CD4-positive, alpha-beta memory T cell (primary cell): Measurements from ENCODE around the gene ITGBL1. TPM values are rescaled to one million over a fixed set of nuclear protein-coding genes. Genes with fewer than 3 reads are reported as not detected.

Experiments
- CTCF ChIA-PET: fragments of 350-600 bp; sonication (Branson Sonifier 250); formaldehyde crosslinking; loops from one replicate; lab custom pipeline; 2021; ENCODE audit warnings: inconsistent platforms; ENCODE audit not compliant: partially characterized antibody; lab: Charles Lee
- POLR2A ChIA-PET: fragments of 350-600 bp; sonication (Branson Sonifier 250); formaldehyde crosslinking; loops from one replicate; lab custom pipeline; 2021; ENCODE audit not compliant: partially characterized antibody; lab: Charles Lee
- DNase-seq, 5 donors: peaks; one replicate each; pipeline versions ENCODE4 v3.0.0 to v3.0.0-alpha.2; 2020 to 2022; ENCODE audit warnings: mixed read lengths in 1 of 5
- H3K27ac ChIP-seq: one replicate; pipeline ENCODE4 v1.7.0; 2013; ENCODE audit warnings: low read depth, low read length
- H3K27me3 ChIP-seq: 2 replicates; pipeline ENCODE4 v1.7.0; 2013; ENCODE audit warnings: mild to moderate bottlenecking, low read length, moderate library complexity; ENCODE audit not compliant: insufficient read depth
- H3K36me3 ChIP-seq: 2 replicates; pipeline ENCODE4 v1.7.0; 2013; ENCODE audit warnings: mild to moderate bottlenecking, low read length, moderate library complexity; ENCODE audit not compliant: insufficient read depth
- H3K4me1 ChIP-seq: 2 replicates; pipeline ENCODE4 v1.7.0; 2013; ENCODE audit warnings: mild to moderate bottlenecking, low read length, moderate library complexity; ENCODE audit not compliant: insufficient read depth
- H3K4me3 ChIP-seq, 2 donors: one replicate each; pipeline ENCODE4 v1.7.0; 2013; ENCODE audit warnings: low read length in 2 of 2, mild to moderate bottlenecking in 1 of 2
- H3K9me3 ChIP-seq, 2 donors: one replicate each; pipeline ENCODE4 v1.7.0; 2013; ENCODE audit warnings: low read length in 2 of 2, control low read depth in 1 of 2; ENCODE audit not compliant: control insufficient read depth in 1 of 2
- H3K27ac Mint-ChIP-seq, 7 donors: one replicate each; pipeline ENCODE4 v1.8.0; 2020 to 2021; ENCODE audit warnings: mixed read lengths in 7 of 7, mild to moderate bottlenecking in 6 of 7, inconsistent platforms in 3 of 7, moderate library complexity in 3 of 7
- H3K27me3 Mint-ChIP-seq, 2 donors: one replicate each; pipeline ENCODE4 v1.8.0; 2020 to 2021; ENCODE audit warnings: mixed read lengths in 2 of 2
- H3K36me3 Mint-ChIP-seq, 2 donors: one replicate each; pipeline ENCODE4 v1.8.0; 2020 to 2021; ENCODE audit warnings: mixed read lengths in 2 of 2, inconsistent platforms in 1 of 2, mild to moderate bottlenecking in 1 of 2
- H3K4me1 Mint-ChIP-seq, 4 donors: one replicate each; pipeline ENCODE4 v1.8.0; 2020 to 2021; ENCODE audit warnings: mixed read lengths in 4 of 4, mild to moderate bottlenecking in 1 of 4
- H3K4me3 Mint-ChIP-seq, 8 donors: one replicate each; pipeline ENCODE4 v1.8.0; 2020 to 2021; ENCODE audit warnings: mixed read lengths in 8 of 8, mild to moderate bottlenecking in 7 of 8, moderate library complexity in 6 of 8, inconsistent platforms in 3 of 8
- H3K9me3 Mint-ChIP-seq, 8 donors: one replicate each; pipeline ENCODE4 v1.8.0; 2020 to 2021; ENCODE audit warnings: mixed read lengths in 8 of 8, mild to moderate bottlenecking in 5 of 8, inconsistent platforms in 3 of 8, moderate library complexity in 1 of 8
- intact Hi-C: fragments of 100-400 bp; cut with micrococcal nuclease; formaldehyde crosslinking; loops from one replicate; pipeline ENCODE4 v1.15.1; 2023
- polyA plus RNA-seq, 2 donors: library from polyadenylated mRNA; unstranded; fragments of 300-500 nt; fragmentation: Illumina TruSeq; gene quantifications; one replicate each; pipeline ENCODE4 v1.2.3, GENCODE V29; 2021
- total RNA-seq, 2 experiments: library from RNA; stranded (reverse); gene quantifications; one replicate each; pipeline ENCODE4 v1.2.3, GENCODE V29; 2021

The ITGBL1 gene
- total and polyA plus RNA-seq, 4 experiments from 2014 or later: not detected

DNA sequence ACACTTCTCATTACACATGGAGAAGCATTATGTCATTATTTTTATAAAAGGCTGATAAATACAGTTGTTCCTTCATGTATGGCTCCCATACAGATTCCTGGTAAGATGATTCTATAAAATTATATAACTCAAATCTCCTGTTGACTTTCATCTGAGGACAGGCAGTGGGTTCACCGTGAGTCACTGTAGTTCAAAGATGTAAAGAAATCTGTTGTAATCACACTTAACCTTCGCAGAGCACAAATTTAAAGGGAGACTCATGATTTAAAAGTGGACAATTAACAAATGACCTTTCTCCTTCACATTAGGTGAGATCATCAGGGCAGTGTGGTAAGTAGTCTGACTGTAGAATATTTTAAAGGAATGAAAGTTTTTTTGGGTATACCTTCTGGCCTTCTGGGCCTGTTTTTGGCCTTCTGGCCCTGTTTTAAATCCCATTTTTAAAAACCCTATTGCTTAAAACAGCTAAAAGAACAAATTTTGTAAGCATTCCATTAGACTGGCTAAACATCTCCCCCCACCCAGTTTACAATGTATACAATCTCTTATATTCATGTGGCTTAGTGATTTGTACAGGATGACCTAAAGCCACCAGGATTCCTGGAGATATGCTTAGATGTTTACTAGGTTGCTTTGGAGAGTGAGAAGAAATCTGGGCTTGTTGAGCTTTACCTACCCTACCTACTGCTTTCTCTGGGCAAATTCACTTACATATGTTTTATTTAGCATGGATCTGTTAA, 171.2 kb downstream of the ITGBL1 start:
- CTCF ChIA-PET: no interaction called here
- DNase-seq: no peak
- Mint-ChIP-seq H3K27me3 (no peaks in the 10 kb centered on the region), H3K9me3 (no peaks in the 10 kb centered on the region), H3K27ac (peak overlapping the region; percentile 23 to 90 (median 85)), H3K36me3 (no peaks in the 10 kb centered on the region), H3K4me3 (peak overlapping the region in 7 of 8 donors; percentile 22 to 75 (median 45)), H3K4me1 (peaks cover 21 to 50% (median 39%) of the 10 kb centered on the region in 4 donors)
- no peaks in the 10 kb centered on the region for H3K36me3 ChIP-seq
- H3K27me3 ChIP-seq: no peaks in the 10 kb centered on the region
- POLR2A ChIA-PET: interaction anchor here (0.9 kb wide), 1 partner anchor 83 kb away, joined by 4 read pairs; no protein-coding TSS in a partner anchor
- peak overlapping the region; percentile 11 for H3K27ac ChIP-seq
- intact Hi-C loops: no loop called here
- no peaks in the 10 kb centered on the region for H3K9me3 ChIP-seq
- H3K4me3 ChIP-seq: no peak overlapping the region
- peaks cover 33% of the 10 kb centered on the region for H3K4me1 ChIP-seq

- ChIA-PET POLR2A (interaction anchor here (0.9 kb wide), 1 partner anchor 82 kb away, joined by 4 read pairs; no protein-coding TSS in a partner anchor), CTCF (no interaction called here)
- Mint-ChIP-seq H3K4me3 (peak overlapping the region in 7 of 8 donors; percentile 22 to 75 (median 45)), H3K27ac (peak overlapping the region; percentile 23 to 90 (median 85)), H3K9me3 (no peaks in the 10 kb centered on the region), H3K4me1 (peaks cover 19 to 44% (median 34%) of the 10 kb centered on the region in 4 donors), H3K36me3 (no peaks in the 10 kb centered on the region), H3K27me3 (no peaks in the 10 kb centered on the region)
- Histone ChIP-seq H3K36me3 (no peaks in the 10 kb centered on the region), H3K27me3 (no peaks in the 10 kb centered on the region), H3K9me3 (no peaks in the 10 kb centered on the region), H3K4me1 (peaks cover 33% of the 10 kb centered on the region), H3K4me3 (no peak overlapping the region), H3K27ac (peak overlapping the region; percentile 11)
- peak in 1 of 5 donors; percentile 6 for DNase-seq
- intact Hi-C loops: no loop called here
Observed at GRCh38 chr13:101624210-101624922, 171.9 kb downstream of the ITGBL1 start.

DNA sequence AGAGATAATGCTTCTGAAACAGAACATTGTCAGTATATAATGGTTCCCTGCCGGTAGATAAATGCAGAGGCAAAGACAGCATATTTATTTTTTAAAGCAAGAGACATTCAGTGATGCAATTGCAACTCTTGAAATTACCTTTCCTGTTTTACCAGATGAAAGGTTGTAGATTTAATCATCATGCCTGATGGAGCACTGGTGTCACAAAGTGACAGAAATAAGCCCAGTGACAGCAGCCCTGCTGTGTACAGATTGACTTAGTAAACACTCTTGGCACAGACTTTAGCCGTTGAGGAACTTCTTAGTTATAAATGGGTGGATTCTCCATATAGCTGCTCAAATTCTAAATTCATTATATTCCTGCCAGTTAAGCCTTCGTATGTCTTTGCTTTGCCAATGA, 172.5 kb downstream of the ITGBL1 start:
- no peaks in the 10 kb centered on the region for H3K36me3 ChIP-seq
- Mint-ChIP-seq H3K36me3 (no peaks in the 10 kb centered on the region), H3K27me3 (no peaks in the 10 kb centered on the region), H3K4me3 (peak overlapping the region in 2 of 8 donors; percentile 31 to 39), H3K9me3 (no peaks in the 10 kb centered on the region), H3K4me1 (peaks cover 19 to 44% (median 33%) of the 10 kb centered on the region in 4 donors), H3K27ac (peak overlapping the region; percentile 23 to 90 (median 63))
- H3K4me1 ChIP-seq: peaks cover 33% of the 10 kb centered on the region
- ChIA-PET POLR2A (no interaction called here), CTCF (no interaction called here)
- no peak overlapping the region for H3K4me3 ChIP-seq
- no peak overlapping the region for H3K27ac ChIP-seq
- DNase-seq: peak in 1 of 5 donors; percentile 8
- intact Hi-C loops: loop anchor here (5.0 kb wide), 1 partner anchor 103 kb away; no protein-coding TSS in a partner anchor
- H3K9me3 ChIP-seq: no peaks in the 10 kb centered on the region
- H3K27me3 ChIP-seq: no peaks in the 10 kb centered on the region

DNA sequence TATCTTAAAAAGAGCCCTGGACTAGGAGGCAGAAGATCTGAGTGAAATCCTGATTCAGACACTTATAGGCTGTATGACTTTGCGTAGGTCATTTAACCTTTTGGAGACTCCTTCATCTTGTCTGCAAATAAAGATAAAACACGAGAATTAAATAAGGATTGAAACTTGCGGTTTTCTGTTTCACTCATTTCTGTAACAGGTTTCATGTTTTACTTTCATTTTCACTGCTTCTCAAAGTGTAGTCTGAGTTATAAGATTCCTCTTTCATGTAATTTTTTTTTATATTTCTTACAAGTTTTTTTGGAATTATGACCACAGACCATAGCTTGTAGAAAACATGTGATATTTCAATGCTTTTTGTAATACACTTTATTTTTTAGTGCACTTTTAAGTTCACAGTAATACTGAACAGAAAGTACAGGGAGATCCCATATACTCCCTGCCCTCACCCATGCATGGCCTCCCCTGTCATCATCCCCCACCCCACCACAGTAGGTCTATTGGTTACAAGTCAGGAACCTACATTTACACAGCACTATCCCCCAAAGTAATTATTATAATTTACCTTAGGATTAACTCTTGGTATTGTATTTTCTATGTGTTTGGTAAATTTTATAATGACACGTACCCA, 174.6 kb downstream of the ITGBL1 start:
- peak overlapping the region; percentile 12 to 80 for H3K4me3 ChIP-seq
- Mint-ChIP-seq H3K36me3 (no peaks in the 10 kb centered on the region), H3K4me1 (peaks cover 19 to 44% (median 33%) of the 10 kb centered on the region in 4 donors), H3K9me3 (peaks cover 0 to 2% (median 0%) of the 10 kb centered on the region in 8 donors), H3K27ac (peak overlapping the region; percentile 23 to 97 (median 91)), H3K27me3 (peaks cover 0 to 6% of the 10 kb centered on the region in 2 donors), H3K4me3 (peak overlapping the region; percentile 80 to 95 (median 88))
- H3K27me3 ChIP-seq: no peaks in the 10 kb centered on the region
- CTCF ChIA-PET: no interaction called here
- intact Hi-C loops: loop anchor here (5.0 kb wide), 1 partner anchor 105 kb away; no protein-coding TSS in a partner anchor
- H3K4me1 ChIP-seq: peaks cover 33% of the 10 kb centered on the region
- DNase-seq: peak in 4 of 5 donors; percentile 33 to 52 (median 40)
- H3K36me3 ChIP-seq: no peaks in the 10 kb centered on the region
- no peaks in the 10 kb centered on the region for H3K9me3 ChIP-seq
- POLR2A ChIA-PET: no interaction called here
- peak overlapping the region; percentile 3 for H3K27ac ChIP-seq

- ChIA-PET POLR2A (no interaction called here), CTCF (no interaction called here)
- Histone ChIP-seq H3K9me3 (no peaks in the 10 kb centered on the region), H3K4me1 (peaks cover 33% of the 10 kb centered on the region), H3K36me3 (no peaks in the 10 kb centered on the region), H3K27me3 (no peaks in the 10 kb centered on the region), H3K27ac (peak overlapping the region; percentile 3), H3K4me3 (peak overlapping the region; percentile 12 to 80)
- no peak for DNase-seq
- Mint-ChIP-seq H3K27me3 (peaks cover 0 to 6% of the 10 kb centered on the region in 2 donors), H3K4me1 (peaks cover 19 to 44% (median 33%) of the 10 kb centered on the region in 4 donors), H3K4me3 (peak overlapping the region; percentile 80 to 95 (median 88)), H3K9me3 (peaks cover 0 to 2% (median 0%) of the 10 kb centered on the region in 8 donors), H3K27ac (peak overlapping the region; percentile 23 to 97 (median 91)), H3K36me3 (no peaks in the 10 kb centered on the region)
- intact Hi-C loops: loop anchor here (5.0 kb wide), 1 partner anchor 105 kb away; no protein-coding TSS in a partner anchor
Observed at GRCh38 chr13:101627556-101627943, 175.1 kb downstream of the ITGBL1 start.

- peaks cover 0 to 2% (median 0%) of the 10 kb centered on the region in 8 donors for H3K9me3 Mint-ChIP-seq
- H3K27me3 Mint-ChIP-seq: peaks cover 4 to 6% of the 10 kb centered on the region in 2 donors
- Histone ChIP-seq H3K4me3 (no peak overlapping the region), H3K4me1 (peaks cover 30% of the 10 kb centered on the region), H3K9me3 (no peaks in the 10 kb centered on the region), H3K27me3 (no peaks in the 10 kb centered on the region), H3K27ac (no peak overlapping the region), H3K36me3 (no peaks in the 10 kb centered on the region)
- peak overlapping the region in 1 of 8 donors; percentile 11 for H3K4me3 Mint-ChIP-seq
- H3K4me1 Mint-ChIP-seq: peaks cover 18 to 37% (median 27%) of the 10 kb centered on the region in 4 donors
- intact Hi-C loops: loop anchor here (5.0 kb wide), 1 partner anchor 107 kb away; no protein-coding TSS in a partner anchor
- DNase-seq: no peak
- H3K27ac Mint-ChIP-seq: no peak overlapping the region
- H3K36me3 Mint-ChIP-seq: no peaks in the 10 kb centered on the region
- CTCF ChIA-PET: no interaction called here
- POLR2A ChIA-PET: no interaction called here
Observed at GRCh38 chr13:101628900-101629299, 176.4 kb downstream of the ITGBL1 start.
